Naive thymus-derived CD4-positive, alpha-beta T cell (primary cell): ENCODE results near the gene TNIK. TPM values are rescaled to one million over a fixed set of nuclear protein-coding genes. Genes with fewer than 3 reads are reported as not detected.

Experiments
- ATAC-seq: fragments of 150-1000 bp; cut with Tn5 transposase; 2 replicates; pipeline ENCODE4 v1.10.0; 2021; ENCODE audit warnings: mild to moderate bottlenecking, moderate library complexity
- CTCF ChIA-PET: fragments of 350-600 bp; sonication (Branson Sonifier 250); formaldehyde crosslinking; loops from one replicate; lab custom pipeline; 2021; ENCODE audit warnings: antibody characterized with exemption; lab: Charles Lee
- POLR2A ChIA-PET: fragments of 350-600 bp; sonication (Branson Sonifier 250); formaldehyde crosslinking; loops from one replicate; lab custom pipeline; 2021; ENCODE audit warnings: antibody characterized with exemption, inconsistent platforms; lab: Charles Lee
- DNase-seq, 9 donors: peaks; one replicate each; pipeline versions ENCODE4 v3.0.0 to v3.0.0-alpha.2; 2020 to 2022; ENCODE audit warnings: mixed read lengths in 1 of 9
- H3K27ac ChIP-seq: one replicate; pipeline ENCODE4 v1.7.0; 2013; ENCODE audit warnings: mild to moderate bottlenecking, low read depth, low read length, moderate library complexity
- H3K27me3 ChIP-seq, 2 donors: one replicate each; pipeline ENCODE4 v1.7.0; 2013; ENCODE audit warnings: low read length in 2 of 2, mild to moderate bottlenecking in 2 of 2, moderate library complexity in 2 of 2; ENCODE audit not compliant: control insufficient read depth in 2 of 2, insufficient read depth in 2 of 2
- H3K36me3 ChIP-seq, 3 experiments: 1 replicate in 2 of 3; 2 replicates in 1 of 3; pipeline ENCODE4 v1.7.0; 2013; ENCODE audit warnings: low read length in 3 of 3, mild to moderate bottlenecking in 3 of 3, moderate library complexity in 1 of 3; ENCODE audit not compliant: insufficient read depth in 3 of 3, control insufficient read depth in 2 of 3
- H3K4me1 ChIP-seq, 2 donors: one replicate each; pipeline ENCODE4 v1.7.0; 2013; ENCODE audit warnings: low read length in 2 of 2, mild to moderate bottlenecking in 2 of 2, moderate library complexity in 1 of 2; ENCODE audit not compliant: control insufficient read depth in 2 of 2, insufficient read depth in 2 of 2
- H3K4me3 ChIP-seq: 2 replicates; pipeline ENCODE4 v1.7.0; 2013; ENCODE audit warnings: mild to moderate bottlenecking, low read length
- H3K9me3 ChIP-seq, 3 experiments: 1 replicate in 2 of 3; 2 replicates in 1 of 3; pipeline ENCODE4 v1.7.0; 2013; ENCODE audit warnings: low read length in 3 of 3; ENCODE audit not compliant: control insufficient read depth in 2 of 3
- H3K27ac Mint-ChIP-seq, 9 donors: one replicate each; pipeline ENCODE4 v1.8.0; 2020 to 2022; ENCODE audit warnings: mixed read lengths in 9 of 9, mild to moderate bottlenecking in 8 of 9, moderate library complexity in 5 of 9, inconsistent platforms in 2 of 9
- H3K27me3 Mint-ChIP-seq, 5 donors: one replicate each; pipeline ENCODE4 v1.8.0; 2021 to 2022; ENCODE audit warnings: mixed read lengths in 5 of 5, mild to moderate bottlenecking in 1 of 5
- H3K36me3 Mint-ChIP-seq, 5 donors: one replicate each; pipeline ENCODE4 v1.8.0; 2020 to 2022; ENCODE audit warnings: mixed read lengths in 5 of 5, mild to moderate bottlenecking in 3 of 5, inconsistent platforms in 1 of 5
- H3K4me1 Mint-ChIP-seq, 7 donors: one replicate each; pipeline ENCODE4 v1.8.0; 2020 to 2022; ENCODE audit warnings: mixed read lengths in 7 of 7, mild to moderate bottlenecking in 3 of 7, inconsistent platforms in 1 of 7
- H3K4me3 Mint-ChIP-seq, 10 donors: one replicate each; pipeline ENCODE4 v1.8.0; 2020 to 2022; ENCODE audit warnings: mild to moderate bottlenecking in 10 of 10, mixed read lengths in 10 of 10, moderate library complexity in 6 of 10, inconsistent platforms in 2 of 10
- H3K9me3 Mint-ChIP-seq, 11 donors: one replicate each; pipeline ENCODE4 v1.8.0; 2020 to 2022; ENCODE audit warnings: mixed read lengths in 11 of 11, mild to moderate bottlenecking in 4 of 11, inconsistent platforms in 1 of 11, moderate library complexity in 1 of 11
- intact Hi-C, 2 donors: fragments of 100-400 bp; cut with micrococcal nuclease; formaldehyde crosslinking; loops; one replicate each; pipeline ENCODE4 v1.15.1; 2023
- polyA plus RNA-seq, 2 donors: library from polyadenylated mRNA; unstranded; fragments of 300-500 nt; fragmentation: Illumina TruSeq; gene quantifications; one replicate each; pipeline ENCODE4 v1.2.3, GENCODE V29; 2021
- total RNA-seq, 6 experiments: library from RNA in 5 of 6; stranded (reverse) in 5 of 6; gene quantifications; 1 replicate in 5 of 6; 2 replicates in 1 of 6; pipeline ENCODE4 v1.2.3 and lab custom pipeline; 2021 to 2026

The TNIK gene
- total and polyA plus RNA-seq, 7 experiments from 2014 or later, result 20.2 to 74.9 (median 66.3) TPM

GRCh38 chr3:171200052-171200749, 260.0 kb downstream of the TNIK start:
- Mint-ChIP-seq H3K27me3 (no peaks in the 10 kb centered on the region), H3K9me3 (peaks cover 0 to 5% (median 0%) of the 10 kb centered on the region in 11 donors), H3K4me3 (no peak overlapping the region), H3K4me1 (peaks cover 0 to 29% (median 11%) of the 10 kb centered on the region in 7 donors), H3K36me3 (peaks cover 0 to 56% (median 46%) of the 10 kb centered on the region in 5 donors), H3K27ac (no peak overlapping the region)
- H3K36me3 ChIP-seq, result peaks cover 0 to 1% (median 0%) of the 10 kb centered on the region in 3 experiments
- no peak overlapping the region for H3K27ac ChIP-seq
- no peak overlapping the region for H3K4me3 ChIP-seq
- no peak for ATAC-seq
- ChIA-PET POLR2A (no interaction called here), CTCF (no interaction called here)
- no peaks in the 10 kb centered on the region for H3K4me1 ChIP-seq
- intact Hi-C loops, result no loop called here
- DNase-seq, result no peak
- no peaks in the 10 kb centered on the region for H3K27me3 ChIP-seq
- no peaks in the 10 kb centered on the region for H3K9me3 ChIP-seq

- ATAC-seq, result no peak
- H3K4me1 ChIP-seq, result no peaks in the 10 kb centered on the region
- intact Hi-C loops, result no loop called here
- no peak overlapping the region for H3K27ac ChIP-seq
- peaks cover 0 to 53% (median 43%) of the 10 kb centered on the region in 5 donors for H3K36me3 Mint-ChIP-seq
- H3K27ac Mint-ChIP-seq, result no peak overlapping the region
- no peak overlapping the region for H3K4me3 ChIP-seq
- H3K27me3 Mint-ChIP-seq, result no peaks in the 10 kb centered on the region
- no peak overlapping the region for H3K4me3 Mint-ChIP-seq
- peaks cover 0 to 1% (median 0%) of the 10 kb centered on the region in 3 experiments for H3K36me3 ChIP-seq
- peaks cover 0 to 25% (median 10%) of the 10 kb centered on the region in 7 donors for H3K4me1 Mint-ChIP-seq
- no peaks in the 10 kb centered on the region for H3K9me3 ChIP-seq
- DNase-seq, result no peak
- ChIA-PET CTCF (interaction anchor here (1.4 kb wide), 1 partner anchor 10 kb away, joined by 3 read pairs; no protein-coding TSS in a partner anchor), POLR2A (interaction anchor here (0.7 kb wide), 1 partner anchor 64 kb away, joined by 3 read pairs; no protein-coding TSS in a partner anchor)
- H3K9me3 Mint-ChIP-seq, result peaks cover 0 to 5% (median 0%) of the 10 kb centered on the region in 11 donors
- no peaks in the 10 kb centered on the region for H3K27me3 ChIP-seq
Measured at GRCh38 chr3:171199473-171199829, 260.8 kb downstream of the TNIK start.

- no peaks in the 10 kb centered on the region for H3K4me1 ChIP-seq
- H3K27ac ChIP-seq, result no peak overlapping the region
- no peak for DNase-seq
- H3K9me3 ChIP-seq, result no peaks in the 10 kb centered on the region
- H3K27me3 ChIP-seq, result no peaks in the 10 kb centered on the region
- no peak overlapping the region for H3K4me3 Mint-ChIP-seq
- no peak for ATAC-seq
- H3K27me3 Mint-ChIP-seq, result no peaks in the 10 kb centered on the region
- H3K4me1 Mint-ChIP-seq, result peaks cover 0 to 19% (median 11%) of the 10 kb centered on the region in 7 donors
- H3K36me3 ChIP-seq, result peaks cover 0 to 3% (median 0%) of the 10 kb centered on the region in 3 experiments
- ChIA-PET POLR2A (interaction anchor here (0.7 kb wide), 1 partner anchor 65 kb away, joined by 3 read pairs; no protein-coding TSS in a partner anchor), CTCF (interaction anchor here (1.4 kb wide), 1 partner anchor 9 kb away, joined by 3 read pairs; no protein-coding TSS in a partner anchor)
- peaks cover 0 to 5% (median 0%) of the 10 kb centered on the region in 11 donors for H3K9me3 Mint-ChIP-seq
- H3K27ac Mint-ChIP-seq, result no peak overlapping the region
- H3K4me3 ChIP-seq, result no peak overlapping the region
- H3K36me3 Mint-ChIP-seq, result peaks cover 0 to 53% (median 44%) of the 10 kb centered on the region in 5 donors
- intact Hi-C loops, result no loop called here
Measured at GRCh38 chr3:171198781-171199472, 261.3 kb downstream of the TNIK start.

- no peak overlapping the region for H3K27ac Mint-ChIP-seq
- H3K36me3 Mint-ChIP-seq, result peaks cover 0 to 55% (median 53%) of the 10 kb centered on the region in 5 donors
- peaks cover 0 to 5% (median 0%) of the 10 kb centered on the region in 11 donors for H3K9me3 Mint-ChIP-seq
- ChIA-PET POLR2A (interaction anchor here (0.9 kb wide), 1 partner anchor 9 kb away, joined by 4 read pairs; no protein-coding TSS in a partner anchor), CTCF (interaction anchor here (0.7 to 1.5 kb wide), 2 partner anchors 8 to 10 kb away, joined by 4 to 5 read pairs; no protein-coding TSS in a partner anchor)
- H3K9me3 ChIP-seq, result no peaks in the 10 kb centered on the region
- H3K4me1 Mint-ChIP-seq, result peaks cover 0 to 23% (median 11%) of the 10 kb centered on the region in 7 donors
- no peak overlapping the region for H3K4me3 Mint-ChIP-seq
- no peak overlapping the region for H3K27ac ChIP-seq
- peaks cover 0 to 3% (median 0%) of the 10 kb centered on the region in 3 experiments for H3K36me3 ChIP-seq
- no peaks in the 10 kb centered on the region for H3K27me3 ChIP-seq
- ATAC-seq, result no peak
- intact Hi-C loops, result loop anchor here in 1 of 2 donors (2.0 kb wide), 1 partner anchor 15 kb away; no protein-coding TSS in a partner anchor
- H3K4me1 ChIP-seq, result no peaks in the 10 kb centered on the region
- no peaks in the 10 kb centered on the region for H3K27me3 Mint-ChIP-seq
- H3K4me3 ChIP-seq, result no peak overlapping the region
- no peak for DNase-seq
Measured at GRCh38 chr3:171195686-171196085, 264.5 kb downstream of the TNIK start.

GRCh38 chr3:171194965-171195364, 265.2 kb downstream of the TNIK start:
- peaks cover 0 to 59% (median 54%) of the 10 kb centered on the region in 5 donors for H3K36me3 Mint-ChIP-seq
- peaks cover 0 to 5% (median 0%) of the 10 kb centered on the region in 11 donors for H3K9me3 Mint-ChIP-seq

GRCh38 chr3:171193693-171194092, 266.5 kb downstream of the TNIK start:
- peaks cover 6 to 58% (median 56%) of the 10 kb centered on the region in 5 donors for H3K36me3 Mint-ChIP-seq
- ATAC-seq (no peak), DNase-seq (no peak)
- Histone ChIP-seq H3K27me3 (no peaks in the 10 kb centered on the region), H3K27ac (no peak overlapping the region), H3K4me1 (no peaks in the 10 kb centered on the region), H3K36me3 (peaks cover 0 to 13% (median 0%) of the 10 kb centered on the region in 3 experiments), H3K4me3 (no peak overlapping the region), H3K9me3 (no peaks in the 10 kb centered on the region)
- H3K4me3 Mint-ChIP-seq, result no peak overlapping the region
- intact Hi-C loops, result loop anchor here (1.0 to 5.0 kb wide), 3 partner anchors 9 to 74 kb away; no protein-coding TSS in a partner anchor
- H3K9me3 Mint-ChIP-seq, result peaks cover 0 to 5% (median 0%) of the 10 kb centered on the region in 11 donors
- H3K27ac Mint-ChIP-seq, result peak overlapping the region in 3 of 9 donors; percentile 1 to 81 (median 41)
- no peaks in the 10 kb centered on the region for H3K27me3 Mint-ChIP-seq
- CTCF ChIA-PET, result interaction anchor here (1.1 to 1.2 kb wide), 2 partner anchors 76 to 372 kb away, joined by 3 read pairs; no protein-coding TSS in a partner anchor
- H3K4me1 Mint-ChIP-seq, result peaks cover 0 to 30% (median 14%) of the 10 kb centered on the region in 7 donors
- POLR2A ChIA-PET, result interaction anchor here (1.2 kb wide), 1 partner anchor 22 kb away, joined by 3 read pairs; no protein-coding TSS in a partner anchor

More at GRCh38 chr3:171194965-171195364, 265.2 kb downstream of the TNIK start:
- intact Hi-C loops, result loop anchor here (2.0 to 5.0 kb wide), 2 partner anchors 16 to 72 kb away; no protein-coding TSS in a partner anchor
- H3K4me3 Mint-ChIP-seq, result no peak overlapping the region
- ATAC-seq (no peak), DNase-seq (no peak)
- ChIA-PET POLR2A (no interaction called here), CTCF (no interaction called here)
- H3K36me3 ChIP-seq, result peaks cover 0 to 3% (median 0%) of the 10 kb centered on the region in 3 experiments
- no peaks in the 10 kb centered on the region for H3K27me3 ChIP-seq
- H3K4me1 Mint-ChIP-seq, result peaks cover 0 to 22% (median 11%) of the 10 kb centered on the region in 7 donors
- no peak overlapping the region for H3K27ac Mint-ChIP-seq
- no peaks in the 10 kb centered on the region for H3K4me1 ChIP-seq
- H3K27me3 Mint-ChIP-seq, result no peaks in the 10 kb centered on the region
- no peak overlapping the region for H3K27ac ChIP-seq
- H3K4me3 ChIP-seq, result no peak overlapping the region
- H3K9me3 ChIP-seq, result no peaks in the 10 kb centered on the region
